NCI-H526 treated with DMSO at 0.1 percent for 48 hours (cell line): ENCODE data around the gene STAT5B.
A peak's percentile ranks its signal among the peaks of the same experiment; 100 is the strongest.

ENCODE experiments used
- DNase-seq: peaks from one replicate; lab custom pipeline; 2025; lab: John Stamatoyannopoulos, UW

Gene STAT5B

DNA sequence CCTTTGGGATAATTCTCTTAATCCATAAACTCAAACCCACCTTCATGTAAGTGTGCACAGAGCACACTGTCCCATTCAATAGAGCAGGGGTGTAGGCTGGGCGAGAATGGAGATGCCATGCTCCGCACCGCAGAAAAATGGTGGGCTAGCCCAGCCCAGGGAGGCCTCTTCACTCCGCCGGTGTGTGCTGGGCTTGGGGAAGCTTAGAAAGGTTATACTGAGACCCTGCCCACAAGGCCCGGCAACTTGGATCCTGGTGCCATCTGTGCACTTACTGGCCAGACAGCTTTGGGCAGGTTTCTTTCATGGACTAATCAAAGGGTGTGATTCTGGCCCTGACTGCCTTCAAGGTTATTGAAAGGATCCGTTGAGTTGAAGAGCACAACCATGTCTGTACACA, 8.4 kb upstream of the STAT5B start:
- DNase-seq, result no peak

DNA sequence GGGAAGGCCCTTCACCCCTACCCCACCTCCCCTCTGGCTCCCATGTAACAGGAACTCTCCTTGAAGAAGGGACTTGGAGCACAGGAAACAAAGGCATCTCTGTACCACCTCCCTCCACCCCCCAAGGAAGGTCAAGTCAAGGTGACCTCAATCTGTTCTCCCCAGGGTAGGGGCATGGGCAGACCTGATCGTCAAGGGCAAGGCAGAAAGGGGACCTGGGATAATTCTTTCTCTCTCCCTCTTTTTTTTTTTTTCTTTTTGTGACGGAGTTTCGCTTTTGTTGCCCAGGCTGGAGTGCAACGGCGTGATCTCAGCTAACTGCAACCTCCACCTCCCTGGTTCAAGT, 7.8 kb upstream of the STAT5B start:
- DNase-seq, result no peak

DNA sequence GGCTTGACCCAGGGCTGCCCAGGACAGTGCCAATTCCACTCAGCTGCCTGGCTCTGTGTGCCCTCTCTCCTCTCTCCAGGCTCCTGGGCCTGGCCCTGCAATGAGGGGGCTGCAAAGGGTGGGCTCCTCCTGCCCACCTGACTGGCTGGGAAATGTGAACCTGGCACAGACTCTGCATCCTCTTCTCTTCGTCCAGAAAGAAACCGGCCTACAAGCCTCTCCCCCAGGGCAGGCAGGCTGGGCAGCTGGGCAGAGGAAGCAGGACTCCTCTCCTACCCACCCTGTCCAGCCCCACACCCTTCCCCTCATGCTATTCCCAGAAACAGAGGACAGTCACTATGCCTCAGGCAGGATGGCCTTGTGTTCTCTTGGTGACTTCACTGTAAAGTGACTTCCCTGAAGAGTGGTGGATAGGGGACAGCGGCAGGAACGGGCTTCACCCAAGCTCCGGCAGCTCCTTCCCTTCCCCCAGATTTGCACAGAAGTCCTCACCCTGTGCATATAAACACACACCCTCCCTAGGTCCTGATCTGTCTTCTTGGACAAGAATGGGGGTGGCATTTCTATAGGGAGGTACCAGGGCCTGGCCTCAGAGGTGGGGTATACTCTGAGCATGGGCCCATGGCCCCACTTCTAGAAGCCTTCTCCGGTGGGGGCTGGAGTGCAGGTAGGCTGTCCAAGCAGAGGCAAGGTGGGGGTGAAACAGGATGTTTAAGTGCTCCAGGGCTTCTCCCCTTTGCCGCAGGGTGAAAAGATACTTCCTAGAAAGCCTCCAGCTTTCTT, 7.2 kb upstream of the STAT5B start:
- DNase-seq, result no peak

DNA sequence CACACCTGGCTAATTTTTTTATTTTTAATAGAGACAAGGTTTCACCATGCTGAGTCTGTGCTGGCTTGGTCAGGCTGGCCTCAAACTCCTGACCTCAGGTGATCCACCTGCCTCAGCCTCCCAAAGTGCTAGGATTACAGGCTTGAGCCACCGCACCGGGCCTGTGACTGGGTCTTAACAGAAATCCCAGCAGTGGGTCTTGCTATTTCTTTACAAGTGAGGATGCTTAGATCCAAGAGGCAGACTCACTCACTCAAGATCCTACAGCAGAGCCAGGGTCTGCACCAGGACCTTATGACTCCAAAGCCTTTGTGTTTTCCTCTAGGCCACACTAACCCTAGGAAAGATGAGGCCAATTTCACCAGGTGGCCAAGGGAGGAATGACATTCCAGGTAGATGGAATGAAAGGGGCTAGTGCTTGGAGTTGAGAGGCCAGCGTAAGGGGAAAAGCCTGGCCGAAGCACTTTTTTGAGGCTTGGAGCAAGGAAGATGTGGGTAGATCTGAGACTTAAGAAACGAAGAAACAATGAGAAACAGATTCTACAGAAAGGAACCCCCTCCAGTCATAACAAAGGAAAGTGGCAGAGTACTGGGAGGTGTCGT, 6.4 kb upstream of the STAT5B start:
- DNase-seq, result no peak

DNA sequence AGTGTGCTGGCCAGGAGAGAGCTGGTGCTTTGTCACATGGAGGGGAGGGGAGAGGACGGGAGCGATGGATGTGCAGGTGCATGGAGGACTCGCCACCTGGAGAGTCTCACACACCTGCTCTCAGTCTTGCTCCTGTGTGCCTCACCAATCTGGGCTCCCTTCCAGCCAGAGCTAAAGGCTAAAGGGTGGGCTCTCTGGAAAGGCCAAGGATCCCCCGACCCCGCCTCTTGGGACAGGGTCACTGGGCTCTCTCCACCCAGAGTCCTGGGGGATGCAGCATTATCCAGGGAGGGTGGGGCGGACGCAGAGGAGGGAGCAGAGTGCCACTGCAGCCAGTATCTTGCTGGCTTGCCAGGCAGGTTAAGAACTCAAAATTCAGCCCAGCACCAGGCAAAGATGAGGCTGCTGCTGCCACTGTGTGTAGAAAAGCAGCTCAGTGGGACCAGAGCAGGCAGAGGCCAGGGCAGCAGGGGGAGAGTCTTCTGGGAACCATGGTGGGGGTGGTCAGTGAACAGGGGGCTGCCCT, 5.4 kb upstream of the STAT5B start:
- peak; percentile 46 for DNase-seq

DNA sequence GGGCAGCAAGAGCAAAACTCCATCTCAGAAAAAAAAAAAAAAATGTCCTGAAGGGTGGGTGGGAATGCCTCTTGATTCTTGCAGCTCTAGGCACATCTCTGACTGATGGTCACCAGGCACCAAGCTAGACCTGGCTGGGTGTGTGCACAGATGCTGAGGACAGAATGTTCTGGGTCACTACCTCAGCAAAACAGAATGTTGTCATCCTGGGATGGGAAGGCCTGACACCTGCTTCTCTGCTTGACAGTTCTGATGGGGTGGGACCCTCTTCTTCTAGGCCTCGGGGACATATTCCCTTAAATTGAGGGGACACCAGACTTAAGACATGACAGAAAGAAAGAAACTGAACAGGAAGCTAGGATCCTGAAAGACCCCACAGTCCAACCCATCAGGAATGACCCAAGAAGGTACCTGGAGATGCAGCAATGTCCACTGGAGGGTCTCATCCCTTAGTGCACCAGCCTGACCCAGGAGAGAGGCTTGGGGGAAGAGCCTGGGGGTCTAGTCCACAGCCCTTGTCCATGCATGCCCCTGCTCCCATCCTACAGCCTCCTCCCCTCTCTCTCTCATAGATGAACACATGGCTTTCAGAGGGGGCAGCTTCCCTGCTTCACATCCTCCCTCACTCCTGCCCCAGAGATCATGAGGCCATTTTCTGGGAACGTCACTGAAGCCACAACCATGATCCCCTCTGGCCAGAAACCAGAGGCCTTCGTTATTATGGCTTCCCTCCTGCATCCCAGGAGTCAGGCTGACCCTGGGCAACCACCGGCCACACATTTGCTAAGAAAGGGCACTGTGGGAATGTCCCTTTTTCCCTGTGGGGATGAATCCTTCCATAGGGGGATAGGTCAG, 3.8 kb upstream of the STAT5B start:
- DNase-seq, result no peak

DNA sequence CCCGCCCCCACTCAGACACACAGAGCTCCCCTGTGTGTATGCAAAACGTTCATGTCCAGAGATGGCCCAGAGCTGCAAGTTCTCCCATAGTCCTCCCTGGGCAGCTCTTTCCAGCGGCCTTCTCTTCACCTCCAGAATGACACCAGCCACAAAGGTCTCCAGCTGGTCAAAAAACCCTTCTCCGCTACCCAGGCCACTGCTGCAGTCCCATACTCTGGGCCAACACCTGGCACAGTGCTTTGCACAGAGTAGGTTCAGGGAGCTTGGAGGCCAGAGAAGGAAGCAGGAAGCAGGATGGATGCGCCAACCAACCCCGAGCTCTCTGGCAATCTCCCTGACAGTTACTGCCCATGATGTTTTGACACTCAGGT, 1.1 kb upstream of the STAT5B start:
- no peak for DNase-seq

DNA sequence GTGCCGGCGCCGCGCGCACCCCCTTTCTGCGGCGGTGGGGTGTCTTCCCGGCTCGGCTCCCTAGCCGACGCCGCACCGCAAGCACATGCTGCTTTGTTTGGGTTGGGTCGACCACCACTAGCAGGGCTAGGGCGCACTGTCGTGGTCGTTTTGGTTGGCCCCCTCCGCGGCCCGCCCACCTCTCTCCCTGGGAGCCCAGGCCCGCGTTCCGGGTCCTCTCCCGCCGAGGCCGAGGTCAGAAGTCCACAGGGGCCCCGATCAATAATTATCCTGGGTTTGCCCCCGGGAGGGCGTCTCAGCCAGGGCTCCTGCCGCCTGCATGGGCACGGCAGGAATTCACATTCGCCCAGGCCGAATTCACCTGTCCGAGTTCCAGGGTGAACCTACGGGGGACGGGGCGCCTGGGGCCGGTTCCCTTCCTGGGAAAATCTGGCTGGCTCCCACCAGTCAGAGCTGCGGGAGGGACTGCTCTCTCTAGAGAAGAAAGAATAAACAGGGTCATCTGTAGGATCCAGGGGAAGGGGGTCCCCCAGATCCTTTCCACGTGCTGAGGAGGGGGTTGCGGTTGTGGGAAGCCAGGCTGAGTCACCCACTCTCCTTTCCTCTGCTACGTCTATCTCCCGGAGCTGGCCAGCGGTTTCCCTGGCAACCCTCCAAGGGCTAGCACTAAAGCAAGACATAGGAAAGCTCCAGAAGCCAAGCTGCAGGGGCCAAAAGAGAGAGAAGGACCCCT, 584 bp upstream of the STAT5B start:
- no peak for DNase-seq

DNA sequence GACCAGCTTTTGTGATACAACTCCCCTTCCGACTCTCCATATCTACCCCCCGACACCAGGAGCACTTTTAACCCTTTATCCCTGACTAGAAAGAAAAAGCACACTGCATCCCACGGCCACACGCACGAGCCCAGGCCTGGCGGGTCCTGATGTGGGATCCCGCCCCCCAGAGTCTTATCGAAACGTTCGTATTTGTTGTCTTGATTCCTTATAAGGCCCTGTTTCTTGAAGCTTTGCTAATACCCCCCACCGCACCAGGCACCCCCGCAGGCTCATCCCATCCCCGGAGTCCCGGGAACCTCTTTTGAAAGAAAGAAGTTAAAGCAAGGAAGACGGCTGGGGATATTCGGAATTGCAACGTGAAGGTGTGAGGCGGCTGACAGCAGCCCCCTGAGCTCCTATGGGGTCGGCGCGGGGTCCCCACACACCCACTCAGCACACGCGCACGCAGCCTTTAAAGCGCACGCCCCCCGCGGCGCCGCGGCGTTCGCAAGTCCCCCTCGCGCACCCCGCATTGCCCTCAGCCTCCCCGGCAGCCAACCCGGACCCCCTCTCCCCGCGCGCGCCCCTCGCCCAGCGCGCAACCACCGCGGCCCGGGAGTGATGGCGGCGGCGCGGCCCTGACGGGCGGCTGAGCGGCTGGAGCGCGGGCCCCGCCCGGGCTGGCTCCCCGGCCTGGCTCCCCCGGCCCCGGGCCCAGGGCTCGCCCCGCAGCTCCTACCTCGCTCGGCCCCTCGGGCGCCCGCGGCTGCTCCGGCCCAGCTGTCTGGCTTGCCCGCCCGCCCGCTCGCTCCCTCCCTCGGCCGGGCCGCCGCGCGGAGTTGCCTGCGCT, 448 bp downstream of the STAT5B start:
- peak; percentile 29 for DNase-seq

DNA sequence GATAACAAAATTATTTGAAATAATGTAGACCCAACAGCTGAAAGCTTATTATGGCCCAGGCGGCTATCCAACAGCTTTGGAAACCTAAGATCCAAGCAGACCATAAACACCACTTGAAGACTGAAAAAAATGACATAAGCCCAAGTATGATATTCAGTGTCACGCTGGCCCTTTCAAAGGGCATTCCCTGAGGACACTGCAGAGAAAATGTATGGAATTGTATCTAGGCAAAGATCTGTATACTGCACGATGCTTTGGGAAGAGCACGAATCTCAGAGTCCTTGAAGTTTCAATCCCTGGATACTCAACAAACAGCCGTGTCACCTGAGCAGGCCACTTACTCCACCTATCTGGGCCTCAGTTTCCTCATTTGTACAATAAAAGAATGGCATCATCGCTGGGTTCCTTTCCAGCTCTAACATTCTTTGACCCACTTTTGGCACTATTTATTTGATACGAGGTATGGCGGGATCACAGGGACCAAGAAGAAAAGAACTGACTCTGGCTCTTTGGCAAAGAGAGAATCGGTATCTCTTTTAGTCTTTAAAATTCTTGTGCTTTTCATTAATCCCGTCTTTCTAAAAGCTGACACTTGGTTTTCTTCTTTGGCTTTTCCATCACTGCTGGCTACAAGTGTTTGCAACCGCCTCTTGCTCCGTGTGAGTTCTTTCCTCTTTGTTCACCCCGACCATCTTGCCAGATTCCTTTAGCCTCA, 1.2 kb downstream of the STAT5B start:
- no peak for DNase-seq

DNA sequence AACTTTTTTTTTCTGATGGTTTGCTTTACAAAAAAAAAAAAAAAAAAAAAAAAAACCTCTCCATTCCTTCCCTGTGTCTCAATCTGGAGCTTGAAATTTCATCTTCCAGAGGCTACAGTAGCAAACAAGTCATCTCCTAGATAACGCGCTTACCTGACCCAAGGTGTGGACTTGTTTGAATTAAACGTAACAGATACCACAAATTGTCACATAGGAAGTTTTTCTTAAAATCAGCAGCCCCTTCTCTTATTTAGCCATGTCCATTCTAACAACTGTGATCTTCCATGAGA, 2.0 kb downstream of the STAT5B start:
- no peak for DNase-seq

DNA sequence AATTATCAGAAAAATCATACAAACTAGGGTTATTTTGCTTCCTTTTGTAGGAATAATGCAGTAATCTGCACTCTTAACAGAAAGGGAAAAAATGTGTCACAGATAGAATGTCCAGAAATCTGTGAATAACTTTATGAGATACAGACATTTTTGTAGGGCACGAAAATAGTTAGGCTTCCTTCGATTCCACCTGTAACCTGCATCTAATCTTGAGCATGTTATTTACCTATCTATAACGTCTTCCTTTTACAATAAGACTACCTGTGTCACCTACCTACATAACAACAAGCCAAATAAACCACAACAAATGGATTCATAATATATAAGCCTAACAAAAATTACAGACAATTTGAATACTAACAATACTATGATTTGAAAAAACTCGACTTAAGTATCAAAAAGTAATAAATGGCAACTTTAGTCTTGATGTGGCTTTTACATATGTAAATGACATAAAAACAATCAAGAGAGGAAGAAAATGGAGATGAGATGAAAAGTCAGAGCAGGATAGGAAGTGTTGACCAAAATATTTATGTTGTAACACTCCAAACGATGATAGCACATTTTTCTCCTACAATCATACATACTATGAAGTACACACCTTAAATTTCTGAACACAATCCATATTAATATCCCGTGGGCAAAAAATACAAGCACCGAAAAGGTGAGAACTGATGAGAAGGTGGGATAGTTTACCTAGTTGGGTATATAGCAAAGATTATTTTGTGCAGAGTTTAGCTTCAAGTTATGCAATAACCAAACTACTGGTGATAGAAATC, 2.5 kb downstream of the STAT5B start:
- no peak for DNase-seq

DNA sequence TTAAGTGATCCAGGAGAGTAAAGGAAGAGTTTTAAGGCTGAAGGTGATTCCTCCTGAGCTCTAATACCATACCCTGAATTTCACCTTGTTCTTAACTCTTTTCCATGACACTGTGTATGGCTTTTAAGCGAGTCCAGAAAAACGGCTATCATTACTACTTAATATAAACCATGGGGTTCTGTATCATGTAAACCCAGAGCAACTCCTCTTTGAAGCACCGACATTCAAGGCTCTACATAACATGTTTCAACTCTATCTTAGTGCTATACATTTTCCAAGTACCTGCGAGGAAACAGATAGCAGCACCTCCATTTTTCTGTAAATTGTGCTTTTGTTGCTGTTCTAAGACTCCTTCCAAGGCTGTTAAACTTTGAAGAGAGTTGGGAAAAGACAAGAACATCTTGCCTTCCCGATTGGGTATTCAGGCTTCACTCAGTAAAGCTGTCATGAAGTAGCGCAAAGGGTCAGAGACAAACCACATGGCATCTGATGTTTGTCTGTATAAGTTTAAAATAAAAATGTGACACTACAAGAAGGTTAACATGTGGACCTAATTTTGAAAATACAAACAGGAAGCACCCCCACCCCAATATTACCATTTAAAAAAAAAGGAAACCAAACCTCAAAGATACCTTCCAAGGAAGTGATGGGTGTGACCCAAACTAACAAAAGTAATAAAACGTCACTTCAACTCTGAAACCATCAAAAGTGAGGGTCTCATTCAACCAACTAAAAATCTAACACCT, 3.9 kb downstream of the STAT5B start:
- no peak for DNase-seq

DNA sequence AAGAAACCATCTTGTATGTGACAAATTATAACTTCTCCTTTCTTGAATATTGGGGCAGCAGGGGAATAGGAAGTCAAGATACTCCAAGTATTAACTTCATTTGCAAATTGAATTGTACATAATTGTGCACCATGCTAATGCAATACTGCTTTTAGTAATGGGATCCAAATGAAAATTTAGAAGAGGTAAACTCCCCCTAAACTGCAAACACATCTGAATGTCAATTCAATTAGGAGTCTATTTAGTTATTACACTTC, 4.5 kb downstream of the STAT5B start:
- DNase-seq, result no peak

DNA sequence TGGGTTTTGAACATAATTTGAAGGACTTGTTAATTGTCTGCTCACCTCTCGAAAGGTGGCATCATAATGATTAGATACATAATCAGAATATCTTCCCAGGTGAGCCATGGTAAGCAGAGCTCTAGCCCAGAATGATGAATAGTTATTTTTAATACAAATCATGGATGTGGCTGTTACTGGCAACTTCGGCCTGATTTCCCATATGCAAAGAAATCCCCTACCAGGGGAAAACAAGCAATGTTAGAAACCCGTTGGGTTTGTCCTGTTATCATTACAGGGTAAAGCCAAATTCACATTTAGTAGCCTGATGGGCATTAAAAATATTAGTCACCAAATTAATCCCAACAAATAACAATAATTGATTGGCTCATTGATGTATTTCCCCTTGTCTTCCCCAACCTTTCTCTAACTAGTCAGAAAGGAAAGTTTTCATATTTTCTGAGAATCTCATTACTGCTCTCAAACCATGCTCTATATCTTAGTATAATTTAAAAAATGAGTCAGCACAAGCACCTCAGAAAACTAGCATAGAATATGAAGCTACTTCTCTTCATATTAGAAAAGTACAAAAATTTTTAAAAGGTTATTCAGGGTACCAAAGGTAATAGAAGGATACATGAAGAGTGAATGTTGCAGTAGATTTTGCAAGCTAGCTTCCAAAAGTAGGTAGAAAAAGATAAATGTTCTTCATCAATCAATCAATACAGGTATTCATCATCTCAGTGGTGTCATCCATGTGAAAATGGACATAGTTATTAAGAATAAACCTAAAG, 5.0 kb downstream of the STAT5B start:
- DNase-seq, result no peak

DNA sequence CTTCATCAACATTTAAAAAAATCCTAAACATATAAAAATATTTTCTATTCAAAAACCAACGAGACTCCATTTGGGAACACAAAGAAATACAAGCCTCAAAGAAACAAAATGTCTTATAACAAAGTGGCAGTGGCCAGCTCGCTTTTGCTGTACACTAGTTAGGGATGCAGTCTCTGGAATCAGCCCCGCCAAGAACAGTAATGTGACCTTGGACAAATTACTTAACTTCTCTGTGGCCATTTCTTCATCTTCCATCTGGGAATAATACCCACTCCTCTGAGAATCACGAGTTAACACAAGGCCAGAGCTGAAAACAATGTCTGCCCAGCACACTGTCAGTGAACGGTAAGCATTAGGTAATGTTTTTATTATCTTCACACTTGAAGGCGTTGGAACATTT, 5.6 kb downstream of the STAT5B start:
- no peak for DNase-seq

DNA sequence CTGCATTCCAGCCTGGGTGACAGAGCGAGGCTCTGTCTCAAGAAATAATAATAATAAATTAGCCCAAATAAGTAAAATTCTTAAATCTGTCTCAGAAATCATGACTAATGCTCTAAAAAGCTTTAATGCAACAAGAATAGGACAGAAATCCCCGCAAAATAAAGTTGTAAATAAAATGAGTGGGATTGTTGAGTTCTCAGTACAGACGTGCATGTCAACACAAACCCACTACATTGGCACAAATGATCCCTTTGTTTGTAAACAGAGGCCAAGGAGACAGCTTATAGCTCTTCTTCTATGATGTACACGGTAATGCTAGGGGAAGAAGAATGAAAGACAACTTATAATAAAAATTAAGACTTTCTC, 6.0 kb downstream of the STAT5B start:
- no peak for DNase-seq

DNA sequence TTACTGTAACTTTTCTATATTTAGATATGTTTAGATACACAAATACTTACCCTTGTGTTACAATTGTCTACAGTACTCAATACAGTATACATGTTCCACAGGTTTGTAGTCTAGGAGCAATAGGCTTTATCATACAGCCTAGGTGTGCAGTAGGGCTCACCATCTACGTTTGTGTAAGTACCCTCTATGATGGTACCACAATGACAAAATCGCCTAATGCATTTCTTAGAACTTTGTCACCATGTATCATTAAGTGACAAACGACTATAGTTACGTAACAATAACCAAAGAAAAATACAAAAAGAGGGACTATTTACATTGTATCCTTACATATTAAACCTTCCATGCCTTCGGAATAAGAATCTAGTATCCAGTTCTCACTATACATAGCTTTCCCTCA, 8.0 kb downstream of the STAT5B start:
- no peak for DNase-seq
